MCF 10A (cell line): ENCODE measurements around the gene AHSA1. TPM values are rescaled to one million over a fixed set of nuclear protein-coding genes. Genes with fewer than 3 reads are reported as not detected.

Experiments used
- BruUV-seq: library from RNA; stranded (reverse); fragments of 400-500 nt; replicated peaks from 2 replicates; lab custom pipeline; 2021; lab: Mats Ljungman, UMichigan
- CTCF ChIA-PET: fragments of 300-600 bp; sonication (Branson Sonifier 250); formaldehyde crosslinking; extraction: SDS; loops from one replicate; lab custom pipeline; 2021; ENCODE audit warnings: antibody characterized with exemption, inconsistent platforms; lab: Yijun Ruan, JAX
- POLR2A ChIA-PET: fragments of 300-600, 350-650 bp; sonication (Branson Sonifier 250); formaldehyde crosslinking; extraction: SDS; loops from one replicate; lab custom pipeline; 2020; ENCODE audit warnings: antibody characterized with exemption, inconsistent platforms; lab: Yijun Ruan, JAX
- DNase-seq: peaks from one replicate; pipeline ENCODE4 v3.0.0-alpha.2; 2018; ENCODE audit not compliant: unreplicated experiment
- H3K27ac Mint-ChIP-seq: one replicate; pipeline ENCODE4 v1.8.0; 2022; ENCODE audit warnings: mild to moderate bottlenecking, low read depth, mixed read lengths; ENCODE audit not compliant: unreplicated experiment
- H3K27me3 Mint-ChIP-seq: one replicate; pipeline ENCODE4 v1.8.0; 2022; ENCODE audit warnings: mixed read lengths; ENCODE audit not compliant: insufficient read depth, unreplicated experiment
- H3K36me3 Mint-ChIP-seq: one replicate; pipeline ENCODE4 v1.8.0; 2022; ENCODE audit warnings: mild to moderate bottlenecking, moderate library complexity, mixed read lengths; ENCODE audit not compliant: insufficient read depth, unreplicated experiment
- H3K4me1 Mint-ChIP-seq: one replicate; pipeline ENCODE4 v1.8.0; 2022; ENCODE audit warnings: mixed read lengths; ENCODE audit not compliant: insufficient read depth, unreplicated experiment
- H3K4me3 Mint-ChIP-seq: one replicate; pipeline ENCODE4 v1.8.0; 2022; ENCODE audit warnings: mild to moderate bottlenecking, moderate library complexity, mixed read lengths; ENCODE audit not compliant: unreplicated experiment
- H3K9me3 Mint-ChIP-seq: one replicate; pipeline ENCODE4 v1.8.0; 2022; ENCODE audit warnings: mixed read lengths; ENCODE audit not compliant: unreplicated experiment
- intact Hi-C: fragments of 100-400 bp; cut with micrococcal nuclease; formaldehyde crosslinking; loops from 2 replicates; pipeline ENCODE4 v1.14.1; 2022
- total RNA-seq: library from RNA; stranded (reverse); gene quantifications from 2 replicates; pipeline ENCODE4 v1.2.3, GENCODE V29; 2022
- TF ChIP-seq, protein P1 (sequence below): fragments of 200-600 bp; IDR thresholded peaks from one replicate; pipeline ENCODE4 v1.8.0; 2022; ENCODE audit warnings: antibody characterized with exemption, mild to moderate bottlenecking; ENCODE audit not compliant: unreplicated experiment

Gene AHSA1
- total RNA-seq, 1 experiment from 2014 or later, result 78.5 TPM

DNA sequence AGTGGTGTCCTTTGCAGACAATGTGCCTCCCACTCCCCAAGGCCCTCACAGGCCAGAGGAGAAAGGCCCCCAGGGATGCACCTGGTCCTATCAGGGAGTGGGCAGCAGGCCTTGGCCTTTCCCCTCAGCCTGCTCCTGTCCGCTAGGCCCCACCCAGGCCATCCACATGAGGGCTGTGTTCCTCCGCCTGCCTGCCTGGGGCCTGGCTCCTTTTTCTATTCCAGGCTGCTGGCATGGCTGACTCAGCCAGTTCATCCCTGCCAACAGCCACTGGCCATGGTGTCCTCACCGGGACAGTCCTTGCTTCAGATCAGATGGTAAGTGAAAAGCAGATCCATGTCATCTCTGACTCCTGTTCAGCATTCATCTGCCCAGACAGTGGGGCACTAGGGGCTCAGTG lies 27.4 kb downstream of the AHSA1 start:
- intact Hi-C loops, result no loop called here
- Mint-ChIP-seq H3K9me3 (no peaks in the 10 kb centered on the region), H3K27ac (no peak overlapping the region), H3K4me3 (no peak overlapping the region), H3K36me3 (no peaks in the 10 kb centered on the region), H3K4me1 (no peaks in the 10 kb centered on the region), H3K27me3 (no peaks in the 10 kb centered on the region)
- CTCF ChIA-PET, result no interaction called here
- TF ChIP-seq, protein P1, sequence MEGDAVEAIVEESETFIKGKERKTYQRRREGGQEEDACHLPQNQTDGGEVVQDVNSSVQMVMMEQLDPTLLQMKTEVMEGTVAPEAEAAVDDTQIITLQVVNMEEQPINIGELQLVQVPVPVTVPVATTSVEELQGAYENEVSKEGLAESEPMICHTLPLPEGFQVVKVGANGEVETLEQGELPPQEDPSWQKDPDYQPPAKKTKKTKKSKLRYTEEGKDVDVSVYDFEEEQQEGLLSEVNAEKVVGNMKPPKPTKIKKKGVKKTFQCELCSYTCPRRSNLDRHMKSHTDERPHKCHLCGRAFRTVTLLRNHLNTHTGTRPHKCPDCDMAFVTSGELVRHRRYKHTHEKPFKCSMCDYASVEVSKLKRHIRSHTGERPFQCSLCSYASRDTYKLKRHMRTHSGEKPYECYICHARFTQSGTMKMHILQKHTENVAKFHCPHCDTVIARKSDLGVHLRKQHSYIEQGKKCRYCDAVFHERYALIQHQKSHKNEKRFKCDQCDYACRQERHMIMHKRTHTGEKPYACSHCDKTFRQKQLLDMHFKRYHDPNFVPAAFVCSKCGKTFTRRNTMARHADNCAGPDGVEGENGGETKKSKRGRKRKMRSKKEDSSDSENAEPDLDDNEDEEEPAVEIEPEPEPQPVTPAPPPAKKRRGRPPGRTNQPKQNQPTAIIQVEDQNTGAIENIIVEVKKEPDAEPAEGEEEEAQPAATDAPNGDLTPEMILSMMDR, result no peak
- peak; percentile 15 for DNase-seq
- POLR2A ChIA-PET, result no interaction called here
- no TSS peak for BruUV-seq

DNA sequence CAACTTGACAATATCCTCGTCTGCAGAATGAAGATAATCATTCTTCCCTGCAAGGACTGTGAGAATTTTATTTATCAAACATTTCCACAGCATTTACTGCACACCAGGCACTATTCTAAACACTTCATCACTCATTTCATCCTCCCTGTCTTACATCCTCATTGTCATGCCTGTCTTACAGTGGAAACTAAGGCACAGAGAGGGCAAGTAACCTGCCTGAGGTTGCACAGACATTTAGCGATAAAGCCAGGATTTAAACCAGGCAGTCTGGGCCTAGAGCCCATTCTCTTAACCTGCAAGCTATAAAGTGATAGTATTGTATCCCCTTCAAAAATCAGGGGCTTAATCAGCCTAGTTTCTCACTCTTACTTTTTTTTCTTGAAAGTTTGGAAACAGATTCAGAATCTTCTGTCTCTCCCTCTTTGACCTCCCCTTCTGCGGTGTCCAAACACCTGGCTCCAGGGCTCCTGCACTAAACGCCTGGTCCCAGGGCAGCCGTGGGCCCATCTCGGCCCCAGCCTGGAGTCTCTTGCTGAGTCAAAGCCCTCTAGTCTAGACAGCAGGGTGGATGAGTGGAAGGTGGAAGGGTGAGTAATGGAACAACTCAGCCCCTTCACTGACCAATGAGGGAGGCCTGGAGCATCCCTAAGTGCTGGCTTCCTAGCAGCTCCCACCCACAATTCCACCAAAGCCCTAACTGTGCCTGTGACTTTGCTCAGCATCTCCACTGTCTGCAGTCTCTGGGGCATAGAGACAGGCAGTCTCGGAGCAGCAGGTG lies 28.2 kb downstream of the AHSA1 start:
- peak; percentile 13 for DNase-seq
- H3K4me1 Mint-ChIP-seq, result no peaks in the 10 kb centered on the region
- H3K4me3 Mint-ChIP-seq, result no peak overlapping the region
- no peaks in the 10 kb centered on the region for H3K36me3 Mint-ChIP-seq
- intact Hi-C loops, result no loop called here
- no peak overlapping the region for H3K27ac Mint-ChIP-seq
- BruUV-seq, result no TSS peak
- H3K9me3 Mint-ChIP-seq, result no peaks in the 10 kb centered on the region
- CTCF ChIA-PET, result no interaction called here
- POLR2A ChIA-PET, result no interaction called here
- H3K27me3 Mint-ChIP-seq, result no peaks in the 10 kb centered on the region
- TF ChIP-seq, protein P1, result no peak

GRCh38 chr14:77488558-77488957 lies 30.7 kb downstream of the AHSA1 start:
- TF ChIP-seq, protein P1, result no peak
- Mint-ChIP-seq H3K4me1 (no peaks in the 10 kb centered on the region), H3K9me3 (no peaks in the 10 kb centered on the region), H3K27me3 (no peaks in the 10 kb centered on the region), H3K4me3 (no peak overlapping the region), H3K36me3 (no peaks in the 10 kb centered on the region), H3K27ac (no peak overlapping the region)
- no peak for DNase-seq
- POLR2A ChIA-PET, result interaction anchor here (0.7 kb wide), 1 partner anchor 16 kb away, joined by 3 read pairs; no protein-coding TSS in a partner anchor
- intact Hi-C loops, result no loop called here
- BruUV-seq, result no TSS peak
- CTCF ChIA-PET, result interaction anchor here (0.7 kb wide), 1 partner anchor 834 kb away, joined by 4 read pairs; no protein-coding TSS in a partner anchor

DNA sequence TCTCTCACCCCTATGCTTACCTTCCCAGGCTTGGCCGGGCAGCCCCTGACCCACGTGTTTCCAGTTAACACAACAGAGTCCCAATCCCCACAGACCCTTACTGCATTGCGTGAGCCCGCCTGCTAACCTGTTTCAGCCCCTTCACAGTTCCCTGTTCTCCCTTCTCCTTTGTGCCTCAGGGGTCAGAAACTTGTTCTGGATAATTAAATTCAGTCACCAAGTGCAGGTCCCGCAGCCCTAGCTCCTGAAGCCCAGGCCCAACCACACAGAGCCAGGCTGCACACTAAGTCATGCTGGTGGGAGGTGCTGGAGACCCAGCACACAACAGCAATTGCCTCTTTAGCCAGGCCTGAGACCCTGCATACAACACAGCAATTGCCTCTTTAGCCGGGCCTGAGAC lies 31.1 kb downstream of the AHSA1 start:
- BruUV-seq, result no TSS peak
- intact Hi-C loops, result no loop called here
- Mint-ChIP-seq H3K27ac (no peak overlapping the region), H3K4me1 (no peaks in the 10 kb centered on the region), H3K27me3 (no peaks in the 10 kb centered on the region), H3K36me3 (no peaks in the 10 kb centered on the region), H3K9me3 (no peaks in the 10 kb centered on the region), H3K4me3 (no peak overlapping the region)
- TF ChIP-seq, protein P1, result no peak
- no peak for DNase-seq
- ChIA-PET CTCF (interaction anchor here (0.7 kb wide), 1 partner anchor 834 kb away, joined by 4 read pairs; no protein-coding TSS in a partner anchor), POLR2A (interaction anchor here (0.7 kb wide), 1 partner anchor 17 kb away, joined by 3 read pairs; no protein-coding TSS in a partner anchor)
